Astrocyte of the cerebellum (primary cell): ENCODE data around the gene SLC19A1.

Experiments
- DNase-seq: peaks from one replicate; pipeline ENCODE4 v3.0.0-alpha.2; 2011; ENCODE audit warnings: low read depth
- H3K4me3 ChIP-seq: 2 replicates; pipeline ENCODE4 v1.5.1; 2011; ENCODE audit warnings: mild to moderate bottlenecking, low read depth, low read length, moderate library complexity
- in situ Hi-C: cut with HindIII; loops from 2 replicates; pipeline ENCODE4 v1.10.0; 2017; ENCODE audit warnings: low sequenced_read_pairs
- TF ChIP-seq, protein P1 (sequence below): IDR thresholded peaks from 2 replicates; pipeline ENCODE4 v1.5.1; 2012; ENCODE audit warnings: low read length, low read depth, moderate library complexity, mild to moderate bottlenecking; ENCODE audit errors: missing control alignments

Gene SLC19A1

DNA sequence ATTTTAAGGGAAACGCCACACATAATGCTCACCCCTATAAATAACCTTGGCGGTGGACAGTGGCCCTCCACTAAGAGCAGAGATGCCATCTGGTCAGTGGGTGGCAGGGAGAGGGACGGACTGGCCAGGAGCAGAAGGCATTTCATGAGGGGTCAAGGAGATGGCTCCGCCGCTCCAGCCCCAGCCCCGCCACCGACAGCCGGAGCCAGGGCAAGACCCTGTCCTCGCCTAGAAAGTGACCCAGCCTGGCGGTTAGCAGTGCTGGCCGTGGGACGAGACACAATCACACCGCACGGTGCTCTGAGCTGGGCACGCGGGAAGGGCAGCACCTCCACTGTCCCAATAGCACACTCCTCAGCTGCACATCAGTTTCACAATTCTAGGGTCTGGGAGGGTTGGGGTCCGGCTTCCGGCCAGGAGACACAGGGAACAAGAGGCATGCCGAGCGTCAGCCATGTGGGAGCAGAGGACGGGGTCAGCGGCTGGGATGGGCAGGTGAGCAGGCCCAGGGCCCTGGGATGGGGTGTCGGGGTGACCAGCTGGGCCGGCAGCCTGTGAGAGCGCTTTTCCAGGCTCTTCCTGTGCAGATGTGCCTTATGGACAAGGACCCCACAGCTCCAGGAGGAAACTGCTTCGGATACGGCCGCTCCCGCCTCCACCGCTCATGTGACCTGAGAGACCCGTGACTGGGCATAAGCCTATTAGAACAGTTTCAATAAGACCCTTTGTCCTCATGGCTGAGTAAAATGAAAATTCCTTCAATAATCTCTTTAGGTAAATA is 5.7 kb downstream of the SLC19A1 start:
- in situ Hi-C loops = no loop called here
- no peak overlapping the region for H3K4me3 ChIP-seq
- TF ChIP-seq, protein P1, sequence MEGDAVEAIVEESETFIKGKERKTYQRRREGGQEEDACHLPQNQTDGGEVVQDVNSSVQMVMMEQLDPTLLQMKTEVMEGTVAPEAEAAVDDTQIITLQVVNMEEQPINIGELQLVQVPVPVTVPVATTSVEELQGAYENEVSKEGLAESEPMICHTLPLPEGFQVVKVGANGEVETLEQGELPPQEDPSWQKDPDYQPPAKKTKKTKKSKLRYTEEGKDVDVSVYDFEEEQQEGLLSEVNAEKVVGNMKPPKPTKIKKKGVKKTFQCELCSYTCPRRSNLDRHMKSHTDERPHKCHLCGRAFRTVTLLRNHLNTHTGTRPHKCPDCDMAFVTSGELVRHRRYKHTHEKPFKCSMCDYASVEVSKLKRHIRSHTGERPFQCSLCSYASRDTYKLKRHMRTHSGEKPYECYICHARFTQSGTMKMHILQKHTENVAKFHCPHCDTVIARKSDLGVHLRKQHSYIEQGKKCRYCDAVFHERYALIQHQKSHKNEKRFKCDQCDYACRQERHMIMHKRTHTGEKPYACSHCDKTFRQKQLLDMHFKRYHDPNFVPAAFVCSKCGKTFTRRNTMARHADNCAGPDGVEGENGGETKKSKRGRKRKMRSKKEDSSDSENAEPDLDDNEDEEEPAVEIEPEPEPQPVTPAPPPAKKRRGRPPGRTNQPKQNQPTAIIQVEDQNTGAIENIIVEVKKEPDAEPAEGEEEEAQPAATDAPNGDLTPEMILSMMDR = no peak
- DNase-seq = no peak

GRCh38 chr21:45535341-45536081 is 6.7 kb downstream of the SLC19A1 start:
- in situ Hi-C loops = no loop called here

DNA sequence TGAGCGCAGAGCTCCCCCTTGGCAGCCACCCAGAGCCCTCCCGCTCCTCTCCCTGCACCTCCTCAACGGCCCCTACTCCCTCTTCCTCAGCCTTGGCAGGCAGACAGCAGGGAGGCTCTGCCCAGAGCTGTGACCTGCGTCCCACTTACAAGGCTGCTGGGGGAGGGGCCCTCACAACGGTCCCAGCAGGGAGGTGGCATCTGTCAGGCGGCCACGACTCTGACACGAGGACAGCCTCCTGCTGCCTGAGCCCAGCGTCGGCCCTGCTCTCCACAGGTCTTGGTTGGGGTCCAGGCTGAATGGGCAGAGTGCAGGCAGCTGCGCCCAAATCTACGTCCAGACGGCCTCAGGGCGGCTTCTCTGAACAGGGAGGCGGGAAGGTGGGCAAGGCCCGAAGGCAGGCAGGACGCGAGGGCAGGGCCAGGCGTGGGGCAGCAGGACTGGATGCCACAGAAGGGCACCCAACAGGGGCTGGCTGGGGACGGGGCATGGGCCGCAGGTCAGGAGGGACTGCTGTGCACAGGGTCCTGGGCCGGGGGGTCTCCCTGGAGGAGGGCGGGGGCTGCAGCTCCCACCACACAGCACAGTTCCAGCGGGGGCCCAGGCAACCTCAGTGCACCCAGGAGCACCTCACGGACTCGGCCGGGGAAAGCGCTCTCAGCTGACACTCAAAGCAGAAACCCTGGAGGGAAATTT is 7.5 kb downstream of the SLC19A1 start:
- in situ Hi-C loops = no loop called here
- H3K4me3 ChIP-seq = no peak overlapping the region
- DNase-seq = no peak
- TF ChIP-seq, protein P1 = no peak

More at GRCh38 chr21:45535341-45536081, 6.7 kb downstream of the SLC19A1 start:
- DNase-seq = no peak
- TF ChIP-seq, protein P1 = no peak
- H3K4me3 ChIP-seq = no peak overlapping the region

- TF ChIP-seq, protein P1 = no peak
- H3K4me3 ChIP-seq = no peak overlapping the region
- DNase-seq = no peak
- in situ Hi-C loops = no loop called here
These were observed 8.2 kb downstream of the SLC19A1 start for GRCh38 chr21:45533846-45534635.

GRCh38 chr21:45533361-45533845 is 8.8 kb downstream of the SLC19A1 start:
- TF ChIP-seq, protein P1 = no peak
- no peak for DNase-seq
- no peak overlapping the region for H3K4me3 ChIP-seq
- in situ Hi-C loops = no loop called here

- in situ Hi-C loops = no loop called here
- no peak overlapping the region for H3K4me3 ChIP-seq
- TF ChIP-seq, protein P1 = no peak
- no peak for DNase-seq
These were observed 9.3 kb downstream of the SLC19A1 start for GRCh38 chr21:45532826-45533360.
